NCI-H146 treated with DMSO at 0.1 percent for 48 hours (cell line): ENCODE data around the gene SGSM1.

Experiments used
- DNase-seq: peaks from one replicate; lab custom pipeline; 2025; ENCODE audit not compliant: unreplicated experiment; lab: John Stamatoyannopoulos, UW

SGSM1 gene

GRCh38 chr22:24805790-24806662 lies at the start of gene SGSM1:
Gene SGSM1, plus strand, starts transcription at chr22:24806211. Its CDS starts 115 bp downstream, at chr22:24806326.
- peak; percentile 54 for DNase-seq

- no peak for DNase-seq
Measured at GRCh38 chr22:24758164-24758799, 47.7 kb upstream of the SGSM1 start.

GRCh38 chr22:24759765-24760164 lies 46.2 kb upstream of the SGSM1 start:
- DNase-seq = no peak

GRCh38 chr22:24760708-24761306 lies 45.2 kb upstream of the SGSM1 start:
- DNase-seq = no peak

GRCh38 chr22:24761888-24762675 lies 43.9 kb upstream of the SGSM1 start:
- no peak for DNase-seq

GRCh38 chr22:24763872-24764485 lies 42.0 kb upstream of the SGSM1 start:
- DNase-seq = peak; percentile 49

DNA sequence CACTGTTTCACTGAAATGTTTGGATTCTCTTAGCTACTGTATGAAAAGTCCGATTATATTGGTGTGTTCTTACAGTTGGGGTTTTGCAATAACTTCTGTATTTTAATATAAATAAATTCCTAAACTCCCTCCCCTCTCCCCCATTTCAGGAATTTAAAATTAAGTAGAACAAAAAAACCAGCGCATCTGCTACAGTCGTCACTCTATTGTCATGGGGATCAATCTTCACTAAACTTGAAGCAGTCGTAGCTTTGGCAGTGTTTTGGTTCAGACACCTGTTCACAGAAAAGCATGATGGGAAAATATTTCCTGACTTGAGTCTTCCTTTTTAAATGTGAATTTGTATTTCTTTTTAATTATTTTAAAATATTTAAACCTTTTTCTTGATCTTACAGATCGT lies 40.8 kb upstream of the SGSM1 start:
- no peak for DNase-seq

- DNase-seq = peak; percentile 25
Measured at GRCh38 chr22:24768537-24769374, 37.3 kb upstream of the SGSM1 start.

- DNase-seq = peak; percentile 2
Measured at GRCh38 chr22:24772493-24773220, 33.4 kb upstream of the SGSM1 start.

GRCh38 chr22:24775769-24776492 lies 30.1 kb upstream of the SGSM1 start:
- DNase-seq = no peak

DNA sequence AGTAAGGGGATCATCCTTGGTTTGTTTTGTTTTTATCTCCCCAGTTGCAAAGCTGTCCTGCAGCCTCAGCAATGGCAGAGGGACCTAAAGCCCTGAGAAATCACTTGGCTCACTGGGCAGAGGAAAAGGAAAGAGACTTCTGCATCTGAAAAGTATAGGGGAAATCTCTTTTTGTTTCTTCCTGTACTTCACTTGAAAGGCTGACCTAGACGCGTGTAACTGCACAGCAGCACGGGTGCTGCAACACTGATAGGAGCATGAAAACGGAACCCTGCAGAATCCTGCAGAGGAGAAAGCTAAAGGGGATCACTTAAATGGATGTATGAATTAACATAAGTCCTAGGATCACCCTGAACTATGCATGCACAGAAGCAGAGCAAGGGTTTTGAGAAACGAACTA lies 29.5 kb upstream of the SGSM1 start:
- no peak for DNase-seq

DNA sequence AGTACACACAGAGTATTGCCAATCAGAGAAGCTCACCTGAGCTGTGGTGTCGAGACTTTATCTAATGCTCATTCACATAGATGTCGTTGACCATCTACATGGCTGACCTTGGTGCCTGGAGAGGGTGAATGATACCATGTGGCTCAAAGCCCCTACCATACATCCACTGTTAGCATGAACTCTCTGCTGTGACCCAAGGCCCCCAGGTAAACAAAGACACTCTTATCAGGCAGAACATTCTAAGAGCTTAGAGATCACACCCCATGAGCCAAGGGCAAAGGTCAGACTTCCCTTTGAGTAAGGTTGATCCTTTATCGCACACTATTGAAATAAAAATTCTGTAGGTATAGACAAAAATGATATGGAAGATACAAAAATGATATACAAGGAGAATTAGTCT lies 16.5 kb upstream of the SGSM1 start:
- no peak for DNase-seq

DNA sequence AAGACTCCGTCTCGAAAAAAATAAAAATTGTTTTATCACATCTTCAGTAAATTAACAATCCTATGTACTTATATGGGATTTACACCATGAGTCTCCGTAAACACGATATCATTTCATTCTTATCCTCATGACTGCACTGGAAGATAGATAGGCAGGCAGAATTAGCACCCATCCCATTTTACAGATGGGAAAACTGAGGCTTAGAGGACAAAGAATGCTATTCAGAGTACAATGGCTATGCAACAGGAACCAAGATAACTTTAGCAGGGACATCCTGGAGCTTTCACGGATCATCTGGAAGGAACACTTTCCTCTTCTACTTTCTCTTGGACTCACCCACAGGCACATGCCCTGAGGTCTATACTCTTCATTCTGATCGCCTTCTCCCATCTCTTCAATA lies 14.6 kb upstream of the SGSM1 start:
- no peak for DNase-seq

DNA sequence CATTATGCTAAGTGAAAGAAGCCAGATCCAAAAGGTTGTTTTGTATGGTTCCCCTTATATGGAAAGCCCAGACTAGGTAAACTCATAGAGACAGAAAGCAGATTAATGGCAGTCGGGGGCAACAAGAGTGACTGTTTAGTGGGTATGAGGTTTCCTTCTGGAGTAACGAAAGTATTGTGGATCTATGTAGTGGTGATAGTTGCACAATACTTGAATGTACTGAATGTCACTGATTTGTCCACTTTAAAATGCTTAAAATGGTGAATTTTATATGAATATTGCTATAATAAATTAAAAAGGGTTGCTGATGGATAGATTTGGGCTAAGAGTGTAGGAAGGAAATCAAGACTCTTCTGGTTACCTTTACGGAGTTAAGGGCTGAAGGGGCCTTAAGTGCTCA lies 10.0 kb upstream of the SGSM1 start:
- DNase-seq = no peak

DNA sequence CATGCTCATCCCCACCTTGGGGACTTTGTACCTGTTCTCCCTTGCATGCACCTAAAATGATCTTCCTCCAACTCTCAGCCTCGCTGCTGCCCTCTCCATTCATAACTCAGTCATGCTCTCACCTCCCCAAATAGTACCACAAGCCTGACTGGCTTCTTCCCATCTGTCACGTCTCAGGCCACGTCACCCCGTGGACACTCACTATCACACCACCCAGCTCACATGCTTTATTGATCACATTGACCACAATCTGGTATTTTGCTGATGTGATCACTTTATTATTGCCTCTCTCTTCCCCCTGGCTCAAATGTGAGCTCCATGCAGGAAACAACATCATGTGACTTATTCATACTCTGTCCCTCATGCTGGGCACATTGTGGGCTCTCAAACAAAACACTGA lies 9.2 kb upstream of the SGSM1 start:
- no peak for DNase-seq

GRCh38 chr22:24801901-24802465 lies 4.0 kb upstream of the SGSM1 start:
- DNase-seq = no peak

DNA sequence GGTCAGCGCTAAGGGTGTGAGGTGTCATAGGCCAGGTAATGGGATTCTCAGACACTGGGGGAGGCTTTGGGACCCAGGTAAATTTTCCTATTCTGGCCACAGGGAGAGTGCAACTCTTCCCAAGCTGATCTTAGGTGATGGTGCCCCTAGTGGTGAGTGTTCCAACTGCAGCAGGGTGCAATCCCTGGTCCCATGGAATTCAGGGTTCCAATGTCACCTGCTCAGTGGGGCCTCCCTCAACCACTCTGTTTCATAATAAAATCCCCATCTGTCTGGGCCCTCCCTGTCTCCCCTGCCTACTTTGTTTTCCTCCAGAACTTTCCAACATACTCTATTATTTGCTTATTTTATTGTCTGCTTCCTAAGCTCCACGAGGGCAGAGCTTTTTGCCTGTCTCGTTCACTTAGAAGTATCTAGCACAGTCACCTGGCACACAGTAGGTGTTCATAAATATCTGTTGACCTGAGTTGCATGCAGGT lies 2.9 kb upstream of the SGSM1 start:
- no peak for DNase-seq

GRCh38 chr22:24806663-24807001 lies 621 bp downstream of the SGSM1 start:
- no peak for DNase-seq
